Breast epithelium (tissue), 4 donors: ENCODE data around the gene UBXN7. TPM values are rescaled to one million over a fixed set of nuclear protein-coding genes. Genes with fewer than 3 reads are reported as not detected.
"Not testable (repeated sequence)": the region's sequence is repeated elsewhere in the genome, so short reads cannot be mapped to it uniquely, and the experiment has no call there.

Experiments
- DNase-seq, 2 donors: peaks; one replicate each; pipeline ENCODE4 v3.0.0-alpha.2; 2019; ENCODE audit warnings: low spot score in 2 of 2
- H3K27ac ChIP-seq, 2 donors: fragments of 200-600 bp; sonication (generic) in 1 of 2; one replicate each; pipeline ENCODE4 v1.5.1; 2016 to 2019; ENCODE audit warnings: mild to moderate bottlenecking in 1 of 2
- H3K27me3 ChIP-seq, 2 donors: fragments of 200-600 bp; sonication (generic) in 1 of 2; one replicate each; pipeline versions ENCODE4 v1.5.1 to v1.6.0; 2017 to 2019; ENCODE audit warnings: control low read depth in 1 of 2, mild to moderate bottlenecking in 1 of 2
- H3K36me3 ChIP-seq: fragments of 200-600 bp; one replicate; pipeline ENCODE4 v1.5.1; 2019
- H3K4me1 ChIP-seq, 2 donors: fragments of 200-600 bp; sonication (generic); one replicate each; pipeline ENCODE4 v1.5.1; 2016 to 2019; ENCODE audit warnings: control low read depth in 1 of 2
- H3K4me3 ChIP-seq, 3 donors: fragments of 200-600 bp; sonication (generic); 1 replicate in 2 of 3; 2 replicates in 1 of 3; pipeline ENCODE4 v1.5.1; 2016 to 2019; ENCODE audit warnings: mild to moderate bottlenecking in 3 of 3, moderate library complexity in 2 of 3
- H3K9me3 ChIP-seq, 2 donors: fragments of 200-600 bp; sonication (generic) in 1 of 2; one replicate each; pipeline ENCODE4 v1.5.1; 2016 to 2019; ENCODE audit warnings: control low read depth in 1 of 2
- CTCF ChIP-seq, 3 donors: fragments of 450-650 bp; IDR thresholded peaks; one replicate each; pipeline ENCODE4 v1.5.1; 2016 to 2017; ENCODE audit warnings: antibody characterized with exemption in 3 of 3, mild to moderate bottlenecking in 3 of 3, moderate library complexity in 3 of 3
- POLR2A ChIP-seq: fragments of 450-650 bp; IDR thresholded peaks from one replicate; pipeline ENCODE4 v1.6.1; 2016; ENCODE audit warnings: antibody characterized with exemption, mild to moderate bottlenecking, moderate library complexity
- POLR2AphosphoS5 ChIP-seq, 3 donors: sonication (generic); formaldehyde crosslinking; IDR thresholded peaks; one replicate each; pipeline ENCODE4 v1.6.1; 2017; ENCODE audit warnings: antibody characterized with exemption in 3 of 3
- intact Hi-C: fragments of 100-400 bp; cut with DNase I; formaldehyde crosslinking; loops from one replicate; pipeline ENCODE4 v1.15.1; 2023; ENCODE audit warnings: low total_unique reads
- total RNA-seq, 3 donors: library from RNA; depleted of rRNA; stranded (reverse); fragments of >200 nt; gene quantifications; one replicate each; pipeline ENCODE4 v1.1.0, GENCODE V29; 2016

UBXN7 gene
- total RNA-seq, 3 donors from 2014 or later = 21.4 to 25.8 (median 21.6) TPM

DNA sequence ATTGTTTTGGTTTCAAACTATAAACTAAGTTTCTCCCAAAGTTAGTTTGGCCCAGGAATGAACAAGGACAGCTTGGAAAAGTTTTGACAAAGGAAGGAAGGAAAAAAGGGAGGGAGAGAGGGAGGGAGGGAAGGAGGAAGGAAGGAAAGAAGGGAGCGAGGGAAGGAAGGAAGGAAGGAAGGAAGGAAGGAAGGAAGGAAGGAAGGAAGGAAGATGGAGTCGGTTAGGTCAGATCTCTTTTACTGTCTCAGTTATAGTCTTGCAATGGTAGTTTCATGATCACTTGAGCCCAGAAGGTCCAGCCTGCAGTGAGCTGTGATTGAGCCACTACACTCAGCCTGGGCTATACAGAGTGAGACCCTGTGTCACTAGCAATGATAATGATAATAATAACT, 12.3 kb upstream of the UBXN7 start:
- no peak overlapping the region for H3K4me3 ChIP-seq
- H3K9me3 ChIP-seq = no peaks in the 10 kb centered on the region
- no peak overlapping the region for H3K27ac ChIP-seq
- H3K4me1 ChIP-seq = no peaks in the 10 kb centered on the region
- intact Hi-C loops = no loop called here
- TF ChIP-seq CTCF (IDR thresholded peaks at IDR 0.05) = no peak
- no peak for TF ChIP-seq POLR2A
- no peak for TF ChIP-seq POLR2AphosphoS5 (IDR thresholded peaks at IDR 0.05)
- no peaks in the 10 kb centered on the region for H3K36me3 ChIP-seq
- DNase-seq = no peak
- H3K27me3 ChIP-seq = no peaks in the 10 kb centered on the region

GRCh38 chr3:196440696-196441095, 8.5 kb upstream of the UBXN7 start:
- Histone ChIP-seq H3K36me3 (no peaks in the 10 kb centered on the region), H3K4me3 (no peak overlapping the region), H3K27me3 (no peaks in the 10 kb centered on the region), H3K4me1 (no peaks in the 10 kb centered on the region), H3K9me3 (no peaks in the 10 kb centered on the region), H3K27ac (no peak overlapping the region)
- intact Hi-C loops = no loop called here
- TF ChIP-seq POLR2AphosphoS5 (IDR thresholded peaks at IDR 0.05) (no peak), POLR2A (no peak), CTCF (IDR thresholded peaks at IDR 0.05) (no peak)
- DNase-seq = no peak

DNA sequence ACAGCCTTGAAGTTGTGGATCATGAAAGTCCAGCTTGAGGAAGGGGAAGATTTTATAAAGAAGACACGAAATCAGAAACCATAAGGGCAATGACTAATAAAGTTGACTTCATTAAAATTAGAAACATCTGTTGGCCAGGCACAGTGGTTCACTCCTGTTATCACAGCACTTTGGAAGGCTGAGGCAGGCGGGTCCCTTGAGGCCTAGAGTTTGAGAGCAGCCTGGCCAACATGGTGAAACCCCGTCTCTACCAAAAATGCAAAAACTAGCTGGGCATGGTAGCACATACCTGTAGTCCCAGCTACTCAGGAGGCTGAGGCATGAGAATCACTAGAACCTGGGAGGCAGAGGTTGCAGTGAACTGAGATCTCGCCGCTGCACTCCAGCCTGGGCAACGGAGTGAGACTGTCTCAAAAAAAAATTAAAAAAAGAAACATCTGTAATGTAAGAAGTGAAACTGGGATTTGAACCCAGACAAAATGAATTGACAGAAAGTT, 7.9 kb upstream of the UBXN7 start:
- TF ChIP-seq POLR2AphosphoS5 (IDR thresholded peaks at IDR 0.05) (no peak), POLR2A (no peak), CTCF (IDR thresholded peaks at IDR 0.05) (no peak)
- intact Hi-C loops = no loop called here
- no peaks in the 10 kb centered on the region for H3K27me3 ChIP-seq
- H3K4me3 ChIP-seq = no peak overlapping the region
- H3K27ac ChIP-seq = no peak overlapping the region
- DNase-seq = no peak
- H3K9me3 ChIP-seq = no peaks in the 10 kb centered on the region
- no peaks in the 10 kb centered on the region for H3K36me3 ChIP-seq
- H3K4me1 ChIP-seq = no peaks in the 10 kb centered on the region

DNA sequence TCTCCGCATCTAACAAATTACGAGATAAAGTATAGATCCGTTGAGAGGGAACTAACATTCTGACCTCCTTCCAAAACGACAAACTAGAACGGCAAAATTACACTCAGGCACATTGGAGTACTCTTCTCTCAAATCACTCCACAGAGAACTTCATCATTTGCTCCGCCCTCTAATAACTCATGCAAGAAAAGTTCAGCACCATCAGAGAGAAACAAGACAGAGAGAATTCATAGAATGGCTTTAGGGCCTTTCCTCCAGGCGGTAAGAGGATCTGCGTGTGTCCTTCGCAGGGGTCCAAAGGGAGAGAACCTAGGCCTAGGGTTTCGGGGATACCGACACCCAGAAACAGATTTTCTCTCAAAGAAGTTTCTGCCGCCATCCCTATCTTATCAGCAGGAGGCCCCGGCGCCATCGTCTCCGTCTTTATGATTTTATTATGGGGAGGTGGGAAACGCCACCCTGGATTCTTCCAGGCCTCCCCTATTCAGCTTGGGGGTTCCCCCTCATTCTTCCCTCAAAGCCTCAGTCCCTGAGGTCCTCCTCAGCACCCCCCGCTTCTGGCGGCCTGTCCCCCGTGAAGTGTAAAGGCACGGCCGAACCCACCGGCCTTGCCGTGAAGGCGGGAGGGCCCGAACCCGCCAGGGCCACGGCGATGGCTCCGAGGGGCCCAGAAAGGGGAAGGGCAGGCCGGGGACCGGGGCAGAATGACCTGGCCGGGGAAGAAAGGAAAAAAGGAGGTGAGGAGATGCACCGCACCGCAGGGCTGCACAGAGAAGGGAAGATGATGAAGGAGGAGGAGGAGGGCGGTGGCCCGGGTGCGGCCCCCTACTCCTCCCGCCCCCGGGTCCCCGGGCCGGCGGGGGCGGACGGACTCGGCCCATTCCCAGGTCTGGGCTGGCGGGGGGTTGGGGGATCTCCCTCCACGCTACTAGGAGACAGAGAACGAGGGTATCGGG, 768 bp downstream of the UBXN7 start:
- H3K4me3 ChIP-seq = peak overlapping the region; percentile 86 to 99 (median 93)
- no peaks in the 10 kb centered on the region for H3K4me1 ChIP-seq
- H3K36me3 ChIP-seq = no peaks in the 10 kb centered on the region
- intact Hi-C loops = no loop called here
- DNase-seq = no peak
- H3K27me3 ChIP-seq = no peaks in the 10 kb centered on the region
- H3K9me3 ChIP-seq = no peaks in the 10 kb centered on the region
- no peak for TF ChIP-seq POLR2A
- TF ChIP-seq CTCF (IDR thresholded peaks at IDR 0.05) = no peak
- TF ChIP-seq POLR2AphosphoS5 (IDR thresholded peaks at IDR 0.05) = no peak
- peak overlapping the region; percentile 97 to 98 for H3K27ac ChIP-seq

GRCh38 chr3:196428041-196428440, 4.2 kb downstream of the UBXN7 start:
- H3K9me3 ChIP-seq = no peaks in the 10 kb centered on the region
- no peak for TF ChIP-seq CTCF (IDR thresholded peaks at IDR 0.05)
- no peak for TF ChIP-seq POLR2AphosphoS5 (IDR thresholded peaks at IDR 0.05)
- no peak overlapping the region for H3K4me3 ChIP-seq
- no peak for DNase-seq
- peaks cover 0 to 2% of the 10 kb centered on the region in 2 donors for H3K4me1 ChIP-seq
- no peaks in the 10 kb centered on the region for H3K27me3 ChIP-seq
- no peak overlapping the region for H3K27ac ChIP-seq
- H3K36me3 ChIP-seq = no peaks in the 10 kb centered on the region
- intact Hi-C loops = no loop called here

- H3K9me3 ChIP-seq, H3K4me1 ChIP-seq, intact Hi-C loops, H3K27ac ChIP-seq, H3K27me3 ChIP-seq, H3K36me3 ChIP-seq, DNase-seq, H3K4me3 ChIP-seq: not testable (repeated sequence)
Measured at GRCh38 chr3:196424421-196424820, 7.8 kb downstream of the UBXN7 start.
